GM18511 (cell line): ENCODE data around the gene MDM2.
A peak's percentile ranks its signal among the peaks of the same experiment; 100 is the strongest.

Source experiments
- ATAC-seq: cut with Tn5 transposase; IDR thresholded peaks from one replicate; pipeline ENCODE4 v1.9.1; 2021; ENCODE audit warnings: mild to moderate bottlenecking, moderate library complexity; ENCODE audit not compliant: unreplicated experiment

Gene MDM2

DNA sequence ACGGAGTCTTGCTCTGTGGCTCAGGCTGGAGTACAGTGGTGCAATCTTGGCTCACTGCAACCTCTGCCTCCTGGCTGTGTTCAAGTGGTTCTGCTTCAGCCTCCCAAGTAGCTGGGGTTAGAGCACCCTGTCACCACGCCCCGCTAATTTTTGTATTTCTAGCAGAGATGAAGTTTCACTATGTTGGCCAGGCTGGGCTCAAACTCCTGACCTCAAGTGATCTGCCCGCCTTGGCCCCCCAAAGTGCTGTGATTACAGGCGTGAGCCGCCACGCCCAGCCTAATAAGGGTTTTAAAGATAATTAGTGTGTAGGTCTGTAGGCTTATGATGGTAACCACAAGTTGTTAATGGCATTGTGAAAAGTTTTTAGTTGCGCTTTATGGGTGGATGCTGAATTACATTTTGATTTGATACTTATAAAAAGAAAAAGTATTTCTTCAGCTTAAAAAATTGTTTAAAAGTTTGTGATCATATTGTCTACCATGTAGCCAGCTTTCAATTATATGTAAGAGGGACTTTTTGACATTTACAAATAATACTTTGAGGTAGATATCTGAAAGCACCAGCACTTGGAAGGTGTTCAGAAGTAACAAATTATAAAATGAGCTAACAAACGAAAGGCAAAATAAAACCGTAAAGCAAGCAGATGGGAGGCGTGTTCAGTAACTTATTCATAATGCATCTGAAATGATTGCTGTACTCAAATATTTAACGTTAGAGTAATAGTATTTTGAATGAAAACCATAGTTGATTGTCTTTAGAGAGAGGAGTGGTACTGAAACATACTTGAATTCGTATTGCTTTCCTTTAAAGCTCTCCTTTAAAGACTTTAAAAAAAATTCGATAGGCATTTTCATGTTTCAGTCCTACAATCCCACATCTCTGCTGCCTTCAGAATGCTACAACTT, 37.1 kb downstream of the MDM2 start:
- ATAC-seq = no peak

- ATAC-seq = no peak
Observed at GRCh38 chr12:68846811-68847210, 38.8 kb downstream of the MDM2 start.

- no peak for ATAC-seq
Observed at GRCh38 chr12:68850390-68850789, 42.4 kb downstream of the MDM2 start.

GRCh38 chr12:68851592-68852306, 43.8 kb downstream of the MDM2 start:
- ATAC-seq = no peak

- no peak for ATAC-seq
Observed at GRCh38 chr12:68853396-68854077, 45.6 kb downstream of the MDM2 start.

DNA sequence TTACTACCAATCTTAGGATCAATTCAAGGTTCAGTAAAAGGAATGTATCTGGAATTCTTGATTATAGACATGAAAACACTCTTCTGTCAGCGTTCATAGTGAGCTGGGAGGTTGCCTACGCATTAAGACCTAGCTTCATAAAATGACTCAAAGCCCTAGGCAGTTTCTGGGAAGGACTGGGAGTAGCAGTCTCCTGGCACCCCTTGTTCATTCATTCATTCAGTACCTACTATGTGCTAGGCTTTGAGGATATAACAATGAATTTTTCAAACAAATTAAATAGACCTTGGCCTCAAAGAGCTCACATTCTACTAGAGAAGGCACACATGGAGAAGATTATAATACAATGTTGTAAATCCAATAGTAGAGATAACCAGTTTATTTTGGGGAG, 46.1 kb downstream of the MDM2 start:
- no peak for ATAC-seq

GRCh38 chr12:68854554-68854953, 46.6 kb downstream of the MDM2 start:
- ATAC-seq = no peak

- ATAC-seq = no peak
Observed at GRCh38 chr12:68855111-68855510, 47.1 kb downstream of the MDM2 start.

- no peak for ATAC-seq
Observed at GRCh38 chr12:68855771-68856170, 47.8 kb downstream of the MDM2 start.

GRCh38 chr12:68856510-68856909, 48.5 kb downstream of the MDM2 start:
- no peak for ATAC-seq

- ATAC-seq = no peak
Observed at GRCh38 chr12:68861890-68862289, 53.9 kb downstream of the MDM2 start.

DNA sequence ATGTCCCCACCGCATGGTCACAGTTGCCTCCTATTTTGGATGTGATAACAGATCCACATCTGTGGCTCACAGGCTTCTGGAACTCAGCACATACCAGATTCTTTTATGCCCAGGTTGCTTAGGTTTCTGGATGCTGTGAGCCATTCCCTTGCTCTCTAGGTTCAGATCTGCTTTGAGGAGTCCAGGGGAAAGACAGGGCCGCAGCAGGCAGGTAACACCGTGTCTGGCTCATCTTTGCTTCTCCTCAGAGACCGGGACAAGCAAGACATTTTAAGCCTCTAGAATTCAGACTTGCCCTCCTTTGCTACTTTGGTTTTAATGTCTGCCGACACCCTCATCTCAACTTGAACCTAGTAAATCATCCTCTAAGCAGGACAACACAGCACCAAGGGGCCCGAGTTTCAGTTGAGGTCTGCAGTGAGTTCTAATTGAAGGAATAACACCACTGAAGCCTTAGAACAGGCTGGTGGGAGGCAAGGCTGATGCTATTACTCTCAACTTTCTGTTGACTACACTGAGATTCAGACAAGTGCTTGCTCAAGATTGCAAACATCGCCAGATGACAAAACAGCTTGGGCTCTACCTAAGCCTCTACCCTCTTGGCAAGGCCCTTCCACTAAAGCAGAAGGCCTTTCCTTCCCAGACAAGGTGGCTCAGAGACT, 55.3 kb downstream of the MDM2 start:
- peak; percentile 28 for ATAC-seq

GRCh38 chr12:68863886-68864454, 56.0 kb downstream of the MDM2 start:
- peak; percentile 84 for ATAC-seq

DNA sequence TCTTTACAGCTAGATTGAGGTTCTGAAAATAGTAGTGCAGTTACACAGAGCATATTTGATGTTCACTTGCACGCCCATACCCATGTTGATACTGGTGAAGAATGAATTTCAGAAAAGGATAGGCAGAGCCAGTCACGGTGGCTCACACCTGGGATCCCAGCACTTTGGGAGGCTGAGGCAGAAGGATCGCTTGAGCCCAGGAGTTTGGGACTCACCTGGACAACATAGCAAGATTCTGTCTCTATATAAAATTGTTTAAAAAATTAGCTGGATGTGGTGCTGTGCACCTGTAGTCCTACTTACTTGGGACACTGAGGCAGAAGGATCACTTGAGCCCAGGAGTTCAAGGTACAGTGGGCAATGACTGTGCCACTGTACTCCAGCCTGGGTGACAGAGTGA, 56.6 kb downstream of the MDM2 start:
- ATAC-seq = no peak

DNA sequence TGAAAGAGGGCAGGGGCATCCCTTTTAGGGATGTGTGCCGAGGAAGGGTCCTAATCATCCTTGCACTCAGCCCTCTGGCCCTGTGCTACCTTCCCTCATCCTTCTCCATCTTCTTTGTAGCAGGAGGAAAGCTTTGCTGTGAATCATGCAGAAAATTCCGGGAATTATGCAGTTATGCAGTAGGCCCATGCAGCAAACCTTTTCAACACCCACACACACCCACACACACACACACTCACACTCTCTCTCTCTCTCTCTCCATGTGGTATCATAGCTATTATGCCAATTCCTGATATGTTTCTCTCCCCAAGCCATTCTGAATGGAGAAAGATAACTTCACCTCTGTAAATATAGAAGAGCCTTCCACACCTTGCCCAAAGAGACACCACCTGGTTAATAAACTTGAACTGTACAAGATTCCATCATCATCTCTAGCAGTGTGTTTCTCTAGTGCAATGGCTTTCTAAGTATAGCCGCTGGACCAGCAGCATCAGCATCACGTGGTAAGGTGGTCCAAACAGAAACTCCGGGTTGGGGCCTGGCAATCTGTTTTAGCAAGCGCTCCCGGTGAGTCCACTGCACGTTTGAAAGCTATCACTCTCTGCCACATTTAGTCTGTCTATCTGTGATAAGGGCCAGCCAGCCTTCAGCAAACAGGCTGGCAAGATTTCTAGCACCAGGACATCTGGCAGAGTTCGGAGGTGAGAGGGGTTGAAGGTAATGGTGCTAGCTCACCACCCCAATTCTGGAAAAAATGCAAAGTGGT, 57.6 kb downstream of the MDM2 start:
- ATAC-seq = no peak

DNA sequence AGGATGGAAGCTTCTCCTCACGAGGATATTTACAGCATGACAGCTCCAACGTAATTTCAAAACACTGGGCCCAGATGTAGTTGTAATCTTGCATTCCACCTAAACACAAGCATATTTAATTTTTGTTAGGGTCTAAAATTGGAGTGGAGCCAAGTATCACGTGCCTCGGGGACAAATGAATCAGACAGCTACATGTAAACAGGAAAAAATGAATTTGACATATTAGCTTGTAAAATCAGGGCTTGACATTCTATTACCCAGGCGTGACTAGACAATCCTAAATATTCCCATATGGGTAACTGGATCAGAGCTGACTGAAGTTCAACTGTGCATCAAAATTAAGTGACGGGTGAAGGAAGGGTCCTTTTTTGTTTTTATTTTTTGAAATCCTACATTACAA, 59.0 kb downstream of the MDM2 start:
- ATAC-seq = no peak

GRCh38 chr12:68867606-68868005, 59.6 kb downstream of the MDM2 start:
- ATAC-seq = no peak

DNA sequence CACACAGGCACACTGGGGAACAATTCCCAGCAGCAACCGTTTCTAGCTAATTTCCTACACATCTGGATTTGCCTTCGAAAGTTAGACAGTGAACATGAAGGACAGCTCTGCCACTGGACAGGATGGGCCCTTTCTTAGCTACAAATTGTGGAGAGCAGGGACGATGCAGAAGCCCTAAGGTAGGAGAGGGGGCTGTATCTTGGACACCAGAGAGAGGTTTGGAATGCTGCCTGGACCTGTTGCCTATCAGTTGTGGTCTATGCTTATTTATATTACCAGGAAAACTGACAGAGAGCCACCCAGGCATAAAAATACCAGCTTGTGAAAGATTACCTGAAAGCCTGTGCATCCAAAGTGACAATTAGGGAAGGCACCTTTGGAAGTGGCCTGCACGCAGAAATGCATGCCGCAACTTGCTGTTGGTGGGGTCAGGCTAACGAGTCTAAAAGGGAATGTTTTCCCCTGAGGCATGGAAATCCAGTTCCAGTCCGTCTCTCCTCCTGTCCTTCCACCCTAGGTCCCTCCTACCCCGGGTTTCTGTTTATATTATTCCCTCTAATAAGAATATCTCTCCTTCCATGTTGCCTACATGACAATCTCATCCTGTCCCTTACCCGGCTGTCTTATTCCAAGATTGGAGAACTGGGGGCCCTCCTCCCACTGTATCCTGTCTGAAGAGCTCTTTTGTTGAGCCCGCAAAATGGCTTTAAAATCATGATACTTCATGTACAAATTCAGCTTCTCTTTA, 60.2 kb downstream of the MDM2 start:
- no peak for ATAC-seq

- ATAC-seq = no peak
Observed at GRCh38 chr12:68870011-68870410, 62.0 kb downstream of the MDM2 start.
